H9 (cell line): Measurements from ENCODE around the gene SEL1L2. TPM values are rescaled to one million over a fixed set of nuclear protein-coding genes. Genes with fewer than 3 reads are reported as not detected.

Source experiments
- DNase-seq: peaks from one replicate; pipeline ENCODE4 v3.0.0-alpha.2; 2017
- H2AFZ ChIP-seq: one replicate; pipeline ENCODE4 v1.6.1; 2013; ENCODE audit warnings: mild to moderate bottlenecking, low read length, control low read depth, moderate library complexity
- H2AK5ac ChIP-seq: 2 replicates; pipeline ENCODE4 v1.6.1; 2013; ENCODE audit warnings: low read length, control low read depth, mixed read lengths; ENCODE audit not compliant: insufficient read length
- H2BK120ac ChIP-seq: one replicate; pipeline ENCODE4 v1.6.1; 2013; ENCODE audit warnings: low read depth, mild to moderate bottlenecking, low read length, control low read depth, inconsistent platforms; ENCODE audit not compliant: poor library complexity, severe bottlenecking
- H2BK12ac ChIP-seq: 2 replicates; pipeline ENCODE4 v1.6.1; 2013; ENCODE audit warnings: low read length, control low read depth, mixed read lengths, low read depth; ENCODE audit not compliant: insufficient read length
- H2BK15ac ChIP-seq: 2 replicates; pipeline ENCODE4 v1.6.1; 2013; ENCODE audit warnings: low read depth, low read length, control low read depth
- H2BK20ac ChIP-seq: one replicate; pipeline ENCODE4 v1.6.1; 2013; ENCODE audit warnings: low read depth, mild to moderate bottlenecking, low read length, control low read depth, inconsistent platforms; ENCODE audit not compliant: poor library complexity, severe bottlenecking
- H2BK5ac ChIP-seq: 2 replicates; pipeline ENCODE4 v1.6.1; 2013; ENCODE audit warnings: low read length, control low read depth, mixed read lengths; ENCODE audit not compliant: insufficient read length
- H3K14ac ChIP-seq: 2 replicates; pipeline ENCODE4 v1.6.1; 2013; ENCODE audit warnings: low read length, control low read depth; ENCODE audit not compliant: insufficient read depth
- H3K18ac ChIP-seq: 2 replicates; pipeline ENCODE4 v1.6.1; 2013; ENCODE audit warnings: low read depth, mild to moderate bottlenecking, mixed read lengths, low read length, control low read depth; ENCODE audit not compliant: insufficient read length
- H3K23ac ChIP-seq: 2 replicates; pipeline ENCODE4 v1.6.1; 2013; ENCODE audit warnings: low read length, control low read depth, mixed read lengths, low read depth; ENCODE audit not compliant: insufficient read length
- H3K23me2 ChIP-seq: 2 replicates; pipeline ENCODE4 v1.6.1; 2013; ENCODE audit warnings: low read depth, mild to moderate bottlenecking, mixed read lengths, low read length, control low read depth; ENCODE audit not compliant: insufficient read length, poor library complexity, severe bottlenecking
- H3K27ac ChIP-seq: 2 replicates; pipeline ENCODE4 v1.5.1; 2013; ENCODE audit warnings: low read length, control low read depth, mixed read lengths, low read depth; ENCODE audit not compliant: insufficient read length
- H3K27me3 ChIP-seq: 2 replicates; pipeline ENCODE4 v1.6.1; 2013; ENCODE audit warnings: low read length, control low read depth, inconsistent platforms; ENCODE audit not compliant: insufficient read depth
- H3K4ac ChIP-seq: 2 replicates; pipeline ENCODE4 v1.6.1; 2013; ENCODE audit warnings: low read depth, mild to moderate bottlenecking, control low read depth, inconsistent platforms, low read length, moderate library complexity
- H3K4me1 ChIP-seq: 2 replicates; pipeline ENCODE4 v1.6.1; 2013; ENCODE audit warnings: low read length, control low read depth, inconsistent platforms; ENCODE audit not compliant: insufficient read depth
- H3K4me2 ChIP-seq: 2 replicates; pipeline ENCODE4 v1.6.1; 2013; ENCODE audit warnings: low read length, control low read depth, mixed read lengths; ENCODE audit not compliant: insufficient read length, insufficient read depth
- H3K56ac ChIP-seq: 2 replicates; pipeline ENCODE4 v1.6.1; 2013; ENCODE audit warnings: low read depth, mild to moderate bottlenecking, mixed read lengths, low read length, control low read depth; ENCODE audit not compliant: insufficient read length
- H3K79me1 ChIP-seq: 2 replicates; pipeline ENCODE4 v1.6.1; 2013; ENCODE audit warnings: low read depth, mild to moderate bottlenecking, moderate library complexity, low read length, control low read depth, inconsistent platforms; ENCODE audit not compliant: insufficient read depth, poor library complexity, severe bottlenecking
- H3K79me2 ChIP-seq: 2 replicates; pipeline ENCODE4 v1.6.1; 2013; ENCODE audit warnings: low read length, control low read depth, inconsistent platforms; ENCODE audit not compliant: insufficient read depth
- H3K9ac ChIP-seq: 2 replicates; pipeline ENCODE4 v1.6.1; 2013; ENCODE audit warnings: low read length, control low read depth, mixed read lengths; ENCODE audit not compliant: insufficient read length; ENCODE audit errors: extremely low read depth
- H3K9me3 ChIP-seq: one replicate; pipeline ENCODE4 v1.6.1; 2013; ENCODE audit warnings: low read depth, low read length, inconsistent platforms; ENCODE audit not compliant: control insufficient read depth
- H3T11ph ChIP-seq: one replicate; pipeline ENCODE4 v1.6.1; 2013; ENCODE audit warnings: mild to moderate bottlenecking, low read length, control low read depth, inconsistent platforms
- H4K20me1 ChIP-seq: one replicate; pipeline ENCODE4 v1.6.1; 2013; ENCODE audit not compliant: control insufficient read depth, insufficient read length, insufficient read depth
- H4K5ac ChIP-seq: 2 replicates; pipeline ENCODE4 v1.6.1; 2013; ENCODE audit warnings: low read depth, mild to moderate bottlenecking, mixed read lengths, low read length, control low read depth; ENCODE audit not compliant: insufficient read length
- H4K8ac ChIP-seq: replicated peaks from 2 replicates; pipeline ENCODE4 v1.6.1; 2013; ENCODE audit warnings: low read length, control low read depth, mixed read lengths, low read depth; ENCODE audit not compliant: insufficient read length
- H4K91ac ChIP-seq: 2 replicates; pipeline ENCODE4 v1.6.1; 2013; ENCODE audit warnings: low read depth, mild to moderate bottlenecking, moderate library complexity, mixed read lengths, low read length, control low read depth; ENCODE audit not compliant: insufficient read length
- H3K27ac Mint-ChIP-seq, 3 experiments: 2 replicates in 2 of 3; 3 replicates in 1 of 3; pipeline ENCODE4 v1.8.0; 2020 to 2021; ENCODE audit warnings: mixed read lengths in 3 of 3, mild to moderate bottlenecking in 1 of 3, moderate library complexity in 1 of 3
- H3K27me3 Mint-ChIP-seq: 2 replicates; pipeline ENCODE4 v1.8.0; 2021; ENCODE audit warnings: low read depth, mild to moderate bottlenecking, moderate library complexity, mixed read lengths
- H3K36me3 Mint-ChIP-seq, 3 experiments: 2 replicates in 2 of 3; 3 replicates in 1 of 3; pipeline ENCODE4 v1.8.0; 2020 to 2021; ENCODE audit warnings: low read depth in 3 of 3, mixed read lengths in 3 of 3; ENCODE audit not compliant: insufficient read depth in 1 of 3
- H3K4me1 Mint-ChIP-seq, 2 experiments: 2 replicates each; pipeline ENCODE4 v1.8.0; 2020; ENCODE audit warnings: mixed read lengths in 2 of 2
- H3K4me3 Mint-ChIP-seq, 2 experiments: 2 replicates in 1 of 2; 3 replicates in 1 of 2; pipeline ENCODE4 v1.8.0; 2020 to 2021; ENCODE audit warnings: mild to moderate bottlenecking in 2 of 2, mixed read lengths in 2 of 2, moderate library complexity in 1 of 2
- H3K9me3 Mint-ChIP-seq, 2 experiments: 2 replicates in 1 of 2; 3 replicates in 1 of 2; pipeline ENCODE4 v1.8.0; 2020; ENCODE audit warnings: mild to moderate bottlenecking in 2 of 2, mixed read lengths in 2 of 2, moderate library complexity in 1 of 2
- CTCF ChIP-seq: fragments of 200-600 bp; sonication (generic); conservative IDR thresholded peaks from 3 replicates; pipeline ENCODE4 v1.8.0; 2021; ENCODE audit warnings: antibody characterized with exemption, mild to moderate bottlenecking
- WGBS: extraction: QIAGEN DNeasy Blood & Tissue Kit; methylation state at CpG from one replicate; pipeline ENCODE4 v1.1.7; 2013; ENCODE audit warnings: missing lambda C conversion rate, low lambda C conversion rate, mixed read lengths; ENCODE audit not compliant: insufficient read length; ENCODE audit errors: extremely low coverage; 5-methylcytosine and 5-hydroxymethylcytosine counted together
- total RNA-seq: library from RNA; stranded (reverse); gene quantifications from 2 replicates; pipeline ENCODE4 v1.2.1, GENCODE V29; 2021

SEL1L2 gene
- total RNA-seq, 1 experiment from 2014 or later = not detected

DNA sequence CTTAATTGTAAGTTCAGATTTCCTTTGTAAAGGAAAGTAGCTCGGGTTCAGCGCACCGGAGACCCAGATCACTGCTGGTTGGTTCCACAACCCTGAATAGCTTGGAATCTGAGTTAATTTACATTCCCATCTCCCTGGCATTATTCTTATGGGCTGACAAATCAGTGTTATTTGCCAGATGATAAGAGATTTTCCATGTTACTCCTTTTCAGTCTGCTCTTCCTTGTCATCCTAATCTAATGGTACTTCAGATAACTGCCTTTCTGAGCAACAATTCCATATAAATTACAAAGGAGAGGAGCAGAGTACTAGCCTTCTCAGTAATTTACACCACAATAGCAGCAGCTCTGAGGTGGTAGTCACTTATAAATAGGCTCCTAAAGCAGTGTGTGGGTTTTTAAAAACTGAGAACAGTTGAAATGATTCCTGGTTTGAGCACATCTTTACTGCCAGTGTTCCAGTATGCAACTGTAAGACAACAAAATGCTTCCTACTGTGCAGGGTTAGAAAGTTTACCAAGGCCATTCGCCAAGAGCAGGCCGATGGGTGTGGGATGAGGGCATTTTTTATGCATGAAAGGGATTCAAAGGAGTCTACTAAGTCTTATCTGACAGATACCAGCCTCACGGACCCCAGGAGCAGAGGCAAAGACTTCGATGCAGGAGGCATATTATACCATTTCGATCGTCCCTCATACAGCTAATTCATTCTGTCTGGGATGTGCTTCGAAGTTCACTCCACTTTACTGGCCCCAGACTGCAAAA, 115.8 kb downstream of the SEL1L2 start:
- no peaks in the 10 kb centered on the region for H3K79me1 ChIP-seq
- WGBS = no CpG with 5 or more reads among the region's 10 CpGs
- H3K79me2 ChIP-seq = no peaks in the 10 kb centered on the region
- H4K8ac ChIP-seq = no peak overlapping the region
- H3K4me2 ChIP-seq = peak overlapping the region; percentile 45
- no peak overlapping the region for H3K9ac ChIP-seq
- no peak overlapping the region for H2BK120ac ChIP-seq
- Mint-ChIP-seq H3K27me3 (no peaks in the 10 kb centered on the region), H3K4me1 (peaks cover 39 to 41% of the 10 kb centered on the region in 2 experiments), H3K4me3 (peak overlapping the region; percentile 9 to 61; a peak in 4 of 5 replicates), H3K9me3 (no peaks in the 10 kb centered on the region), H3K36me3 (no peaks in the 10 kb centered on the region; a peak in 1 of 7 replicates), H3K27ac (peak overlapping the region; percentile 22 to 94 (median 92))
- no peak overlapping the region for H3K56ac ChIP-seq
- H2AFZ ChIP-seq = no peak overlapping the region
- no peaks in the 10 kb centered on the region for H3K27me3 ChIP-seq
- no peaks in the 10 kb centered on the region for H3K23me2 ChIP-seq
- no peak overlapping the region for H2BK12ac ChIP-seq
- H4K20me1 ChIP-seq = no peaks in the 10 kb centered on the region
- no peak overlapping the region for H2BK5ac ChIP-seq
- H4K91ac ChIP-seq = no peak overlapping the region
- no peak overlapping the region for H2AK5ac ChIP-seq
- no peak overlapping the region for H3K4ac ChIP-seq
- no peak overlapping the region for H2BK20ac ChIP-seq
- no peak for TF ChIP-seq CTCF
- H3K27ac ChIP-seq = peak overlapping the region; percentile 38
- H3K14ac ChIP-seq = no peak overlapping the region
- H3K4me1 ChIP-seq = peaks cover 6% of the 10 kb centered on the region; the same call in 1 of the 2 replicates
- no peak overlapping the region for H2BK15ac ChIP-seq
- H3K9me3 ChIP-seq = no peaks in the 10 kb centered on the region
- no peak overlapping the region for H4K5ac ChIP-seq
- no peak overlapping the region for H3K23ac ChIP-seq
- H3K18ac ChIP-seq = no peak overlapping the region
- DNase-seq = no peak
- no peak overlapping the region for H3T11ph ChIP-seq
